Left renal pelvis (tissue), 4 donors: ENCODE results near the gene THBD. TPM values are rescaled to one million over a fixed set of nuclear protein-coding genes. Genes with fewer than 3 reads are reported as not detected.

Experiments used
- DNase-seq, 4 donors: peaks; one replicate each; pipeline ENCODE4 v3.0.0-alpha.2; 2013; ENCODE audit warnings: low read depth in 4 of 4, low spot score in 3 of 4
- polyA plus RNA-seq, 4 donors: library from polyadenylated mRNA; unstranded; fragments of 120-200 nt; gene quantifications; one replicate each; pipeline ENCODE4 v1.2.1, GENCODE V29; 2013; ENCODE audit not compliant: insufficient read length in 4 of 4

THBD gene
- 10 to 100 TPM in 1 of 4 donors, 1 to 10 TPM in 3; 4.2 to 18.4 (median 7.6) TPM for polyA plus RNA-seq

- no peak for DNase-seq
Measured at GRCh38 chr20:23049201-23050075, at the start of gene THBD. THBD (minus strand) TSS chr20:23049672; CDS start chr20:23049504, 168 bp downstream.

GRCh38 chr20:23097636-23098580 is 48.4 kb upstream of the THBD start:
- DNase-seq, result no peak

- DNase-seq, result no peak
Measured at GRCh38 chr20:23096986-23097520, 47.6 kb upstream of the THBD start.

- DNase-seq, result no peak
Measured at GRCh38 chr20:23096097-23096496, 46.6 kb upstream of the THBD start.

- DNase-seq, result no peak
Measured at GRCh38 chr20:23095499-23095898, 46.0 kb upstream of the THBD start.

- DNase-seq, result no peak
Measured at GRCh38 chr20:23094927-23095326, 45.5 kb upstream of the THBD start.

- no peak for DNase-seq
Measured at GRCh38 chr20:23094213-23094896, 44.9 kb upstream of the THBD start.

- DNase-seq, result no peak
Measured at GRCh38 chr20:23093613-23094012, 44.1 kb upstream of the THBD start.

GRCh38 chr20:23092861-23093495 is 43.5 kb upstream of the THBD start:
- no peak for DNase-seq

- no peak for DNase-seq
Measured at GRCh38 chr20:23092384-23092756, 42.9 kb upstream of the THBD start.

- DNase-seq, result no peak
Measured at GRCh38 chr20:23091721-23092383, 42.4 kb upstream of the THBD start.

GRCh38 chr20:23090878-23091277 is 41.4 kb upstream of the THBD start:
- no peak for DNase-seq

GRCh38 chr20:23090147-23090546 is 40.7 kb upstream of the THBD start:
- no peak for DNase-seq

- no peak for DNase-seq
Measured at GRCh38 chr20:23088866-23089265, 39.4 kb upstream of the THBD start.

- no peak for DNase-seq
Measured at GRCh38 chr20:23087587-23088251, 38.2 kb upstream of the THBD start.

GRCh38 chr20:23086931-23087411 is 37.5 kb upstream of the THBD start:
- DNase-seq, result no peak

- no peak for DNase-seq
Measured at GRCh38 chr20:23086056-23086566, 36.6 kb upstream of the THBD start, which contains the start of gene CD93. CD93 (minus strand) TSS chr20:23086324; CDS start chr20:23086192, 132 bp downstream.

- DNase-seq, result no peak
Measured at GRCh38 chr20:23085436-23086055, 36.1 kb upstream of the THBD start.
